Measurements from ENCODE around the gene FCSK.
"Not testable (repeated sequence)": the region's sequence is repeated elsewhere in the genome, so short reads cannot be mapped to it uniquely, and the experiment has no call there.

Gene FCSK

DNA sequence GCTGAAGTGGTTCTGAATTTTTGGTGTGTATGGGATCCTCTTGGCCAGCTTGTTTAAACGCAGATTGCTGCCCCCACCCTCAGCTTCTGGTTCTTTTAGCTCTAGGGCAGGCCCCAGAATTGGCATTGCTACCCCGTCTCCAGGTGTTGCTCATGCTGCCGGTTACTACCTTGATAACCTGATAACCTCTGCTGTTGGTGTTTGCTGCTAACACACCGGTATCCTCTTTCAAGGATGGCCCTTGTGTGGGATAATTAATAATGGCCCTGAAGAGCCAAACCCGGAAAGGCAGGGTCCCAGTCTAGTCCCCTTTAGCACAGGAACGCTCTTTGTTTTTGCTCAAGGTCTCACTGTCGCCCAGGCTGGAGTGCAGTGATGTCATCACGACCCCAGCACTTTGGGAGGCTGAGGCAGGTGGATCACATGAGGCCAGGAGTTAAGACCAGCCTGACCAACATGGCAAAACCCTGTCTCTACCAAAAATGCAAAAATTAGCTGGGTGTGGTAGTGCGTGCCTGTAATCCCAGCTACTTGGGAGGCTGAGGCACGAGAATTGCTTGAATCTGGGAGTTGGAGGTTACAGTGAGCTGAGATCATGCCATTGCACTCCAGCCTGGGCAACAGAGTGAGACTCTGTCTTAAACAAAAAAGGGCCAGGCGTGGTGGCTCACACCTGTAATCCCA lies 14.2 kb upstream of the FCSK start:
- no peak for DNase-seq (ENCODE audit: low spot score)
- TF ChIP-seq, protein P1, sequence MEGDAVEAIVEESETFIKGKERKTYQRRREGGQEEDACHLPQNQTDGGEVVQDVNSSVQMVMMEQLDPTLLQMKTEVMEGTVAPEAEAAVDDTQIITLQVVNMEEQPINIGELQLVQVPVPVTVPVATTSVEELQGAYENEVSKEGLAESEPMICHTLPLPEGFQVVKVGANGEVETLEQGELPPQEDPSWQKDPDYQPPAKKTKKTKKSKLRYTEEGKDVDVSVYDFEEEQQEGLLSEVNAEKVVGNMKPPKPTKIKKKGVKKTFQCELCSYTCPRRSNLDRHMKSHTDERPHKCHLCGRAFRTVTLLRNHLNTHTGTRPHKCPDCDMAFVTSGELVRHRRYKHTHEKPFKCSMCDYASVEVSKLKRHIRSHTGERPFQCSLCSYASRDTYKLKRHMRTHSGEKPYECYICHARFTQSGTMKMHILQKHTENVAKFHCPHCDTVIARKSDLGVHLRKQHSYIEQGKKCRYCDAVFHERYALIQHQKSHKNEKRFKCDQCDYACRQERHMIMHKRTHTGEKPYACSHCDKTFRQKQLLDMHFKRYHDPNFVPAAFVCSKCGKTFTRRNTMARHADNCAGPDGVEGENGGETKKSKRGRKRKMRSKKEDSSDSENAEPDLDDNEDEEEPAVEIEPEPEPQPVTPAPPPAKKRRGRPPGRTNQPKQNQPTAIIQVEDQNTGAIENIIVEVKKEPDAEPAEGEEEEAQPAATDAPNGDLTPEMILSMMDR (IDR thresholded peaks at IDR 0.05; ENCODE audit: extremely low read depth, missing control alignments): no peak

DNA sequence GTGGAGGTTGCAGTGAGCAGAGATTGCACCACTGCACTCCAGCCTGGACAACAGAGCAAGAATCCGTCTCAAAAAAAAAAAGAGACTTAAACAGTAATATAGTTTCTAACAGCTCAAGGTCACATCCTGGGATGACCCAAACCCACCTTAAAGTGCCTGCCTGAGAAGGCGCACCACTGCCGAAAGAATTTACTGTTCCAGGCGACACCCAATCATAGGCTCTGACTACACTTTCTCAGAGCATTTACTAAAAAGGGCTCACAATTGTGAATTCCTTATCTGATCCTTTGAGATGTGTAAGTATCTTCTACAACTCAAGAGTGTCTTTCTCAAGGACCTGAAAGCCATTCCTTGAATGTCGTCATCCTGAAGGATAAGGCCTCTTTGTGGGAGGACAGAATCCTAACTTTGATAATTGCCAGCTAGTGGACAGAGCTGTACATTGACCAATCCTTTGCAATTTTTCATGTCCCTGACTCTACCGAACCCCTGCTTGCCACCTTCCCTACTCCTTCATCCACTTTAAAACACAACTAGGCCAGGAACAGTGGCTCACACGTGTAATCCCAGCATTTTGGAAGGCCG lies 12.9 kb upstream of the FCSK start:
- TF ChIP-seq, protein P1 (IDR thresholded peaks at IDR 0.05; ENCODE audit: extremely low read depth, missing control alignments): no peak
- DNase-seq (ENCODE audit: low spot score): no peak

DNA sequence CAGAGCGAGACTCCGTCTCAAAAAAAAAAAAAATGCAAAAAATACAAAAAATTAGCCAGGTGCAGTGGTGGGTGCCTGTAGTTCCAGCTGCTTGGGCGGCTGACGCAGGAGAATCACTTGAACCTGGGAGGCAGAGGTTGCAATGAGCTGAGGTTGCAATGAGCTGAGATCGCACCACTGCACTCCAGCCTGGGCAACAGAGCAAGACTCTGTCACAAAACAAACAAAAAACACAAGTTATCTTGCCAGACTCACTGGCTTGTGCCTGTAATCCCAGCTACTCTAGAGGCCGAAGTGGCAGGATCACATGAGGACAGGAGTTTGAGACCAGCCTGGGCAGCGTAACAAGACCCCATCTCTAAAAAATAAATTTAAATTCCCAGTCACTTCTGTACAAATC lies 12.1 kb upstream of the FCSK start:
- no peak for DNase-seq (ENCODE audit: low spot score)
- TF ChIP-seq, protein P1 (IDR thresholded peaks at IDR 0.05; ENCODE audit: extremely low read depth, missing control alignments): no peak

DNA sequence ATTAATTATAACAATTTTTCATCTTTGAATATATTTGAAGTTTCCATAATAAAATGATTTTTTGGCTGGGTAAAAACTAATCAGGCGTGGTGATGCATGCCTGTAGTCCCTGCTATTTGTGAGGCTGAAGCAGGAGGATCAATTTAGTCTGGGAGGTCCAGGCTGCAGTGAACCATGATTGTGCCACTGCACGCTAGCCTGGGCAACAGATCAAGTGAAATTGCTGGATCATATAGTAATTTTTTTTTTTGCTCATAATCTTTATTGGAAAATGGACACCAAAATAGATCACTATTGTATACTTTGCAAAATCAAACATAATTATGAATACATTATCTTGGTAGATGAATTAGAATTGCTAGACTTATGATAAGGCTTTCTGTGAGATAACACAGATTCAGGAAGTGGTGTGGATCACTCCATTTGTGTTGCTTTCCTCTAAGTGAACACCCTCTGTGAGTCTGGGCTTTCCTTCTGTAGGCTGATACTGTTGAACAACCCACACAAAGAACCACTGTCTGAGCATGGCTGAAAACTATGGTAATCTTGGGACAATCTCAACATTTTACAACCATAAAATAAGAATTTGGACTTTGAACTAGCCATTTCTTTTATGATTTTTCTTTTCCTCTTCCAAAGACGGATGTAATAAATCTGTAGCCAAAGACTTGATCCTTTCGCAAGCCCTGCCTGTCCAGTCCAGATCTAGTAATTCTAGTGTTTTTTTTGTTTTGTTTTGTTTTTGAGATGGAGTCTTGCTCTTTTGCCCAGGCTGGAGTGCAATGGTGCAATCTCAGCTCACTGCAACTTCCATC lies 9.9 kb upstream of the FCSK start:
- TF ChIP-seq, protein P1 (IDR thresholded peaks at IDR 0.05; ENCODE audit: extremely low read depth, missing control alignments): no peak
- no peak for DNase-seq (ENCODE audit: low spot score)

DNA sequence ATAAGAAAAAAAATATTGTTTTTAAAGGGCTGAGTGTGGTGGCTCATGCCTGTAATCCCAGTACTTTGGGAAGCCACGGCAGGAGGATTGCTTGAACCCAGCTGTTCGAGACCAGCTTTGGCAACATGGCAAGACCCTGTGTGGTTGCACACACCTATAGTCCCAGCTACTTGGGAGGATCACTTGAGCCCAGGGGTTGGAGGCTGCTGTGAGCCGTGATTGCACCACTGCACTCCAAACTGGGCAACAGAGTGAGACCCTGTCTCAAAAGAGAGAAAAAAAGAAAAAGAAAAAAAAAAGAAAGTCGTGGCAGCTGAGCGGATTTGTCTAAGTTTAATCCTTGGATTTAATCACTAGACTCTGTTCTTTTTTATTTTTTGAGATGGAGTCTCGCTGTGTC lies 6.3 kb upstream of the FCSK start:
- DNase-seq (ENCODE audit: low spot score): no peak
- TF ChIP-seq, protein P1 (IDR thresholded peaks at IDR 0.05; ENCODE audit: extremely low read depth, missing control alignments): no peak

DNA sequence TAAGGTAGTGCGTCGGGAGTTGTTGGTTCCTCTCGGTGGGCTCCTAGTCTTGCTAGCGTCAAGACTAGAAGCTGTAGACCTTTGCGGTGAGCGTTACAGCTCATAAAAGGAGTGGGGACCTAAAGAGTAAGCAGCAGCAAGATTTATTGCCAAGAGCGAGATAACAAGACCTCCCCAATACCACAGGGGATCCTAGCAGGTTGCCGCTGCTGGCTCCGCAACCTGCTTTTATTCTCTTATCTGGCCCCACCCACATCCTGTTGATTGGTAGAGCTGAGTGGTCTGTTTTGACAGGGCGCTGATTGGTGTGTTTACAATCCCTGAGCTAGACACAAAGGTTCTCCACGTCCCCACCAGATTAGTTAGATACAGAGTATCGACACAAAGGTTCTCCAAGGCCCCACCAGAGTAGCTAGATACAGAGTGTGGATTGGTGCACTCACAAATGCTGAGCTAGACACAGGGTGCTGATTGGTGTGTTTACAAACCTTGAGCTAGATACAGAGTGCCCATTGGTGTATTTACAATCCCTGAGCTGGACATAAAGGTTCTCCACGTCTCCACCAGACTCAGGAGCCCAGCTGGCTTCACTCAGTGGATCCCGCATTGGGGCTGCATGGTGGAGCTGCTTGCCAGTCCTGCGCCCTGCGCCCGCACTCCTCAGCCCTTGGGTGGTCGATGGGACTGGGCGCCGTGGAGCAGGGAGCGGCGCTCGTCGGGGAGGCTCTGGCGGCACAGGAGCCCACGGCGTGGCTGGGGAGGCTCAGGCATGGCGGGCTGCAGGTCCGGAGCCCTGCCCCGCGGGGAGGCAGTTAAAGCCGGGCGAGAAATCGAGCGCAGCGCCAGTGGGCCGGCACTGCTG lies 4.0 kb upstream of the FCSK start:
- not testable (repeated sequence) for DNase-seq (ENCODE audit: low spot score)

DNA sequence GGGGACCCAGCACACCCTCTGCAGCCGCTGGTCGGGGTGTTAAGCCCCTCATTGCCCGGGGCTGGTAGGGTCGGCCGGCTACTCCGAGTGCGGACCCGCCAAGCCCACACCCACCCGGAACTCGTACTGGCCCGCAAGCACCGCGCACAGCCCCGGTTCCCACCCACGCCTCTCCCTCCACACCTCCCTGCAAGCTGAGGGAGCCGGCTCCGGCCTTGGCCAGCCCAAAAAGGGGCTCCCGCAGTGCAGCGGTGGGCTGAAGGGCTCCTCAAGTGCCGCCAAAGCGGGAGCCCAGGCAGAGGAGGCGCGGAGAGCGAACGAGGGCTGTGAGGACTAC lies 3.4 kb upstream of the FCSK start:
- not testable (repeated sequence) for DNase-seq (ENCODE audit: low spot score)
